ENCODE data around the gene CCR4.
"Not testable (repeated sequence)": the region's sequence is repeated elsewhere in the genome, so short reads cannot be mapped to it uniquely, and the experiment has no call there.

CCR4 gene

DNA sequence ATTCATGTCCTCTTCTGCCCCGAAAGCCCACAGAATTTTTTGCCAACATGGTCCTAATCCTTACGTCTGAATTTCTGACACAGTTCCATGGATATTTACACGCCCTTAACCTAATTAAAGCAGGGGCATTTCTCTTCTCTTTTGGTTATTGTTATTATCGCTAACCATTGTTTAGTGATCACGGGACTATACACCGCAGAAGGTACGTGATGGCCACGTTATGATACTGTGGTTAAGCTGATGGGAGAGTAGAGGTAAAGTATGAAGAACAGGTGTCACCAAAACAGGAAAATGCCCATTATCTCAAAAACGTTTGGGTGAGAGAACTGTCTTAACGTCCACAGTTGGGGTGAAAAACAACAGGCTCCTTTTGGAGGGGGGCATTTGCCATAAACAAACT lies 26.4 kb downstream of the CCR4 start:
- DNase-seq (ENCODE audit: extremely low read depth, low read depth) = no peak
- TF ChIP-seq, protein P1, sequence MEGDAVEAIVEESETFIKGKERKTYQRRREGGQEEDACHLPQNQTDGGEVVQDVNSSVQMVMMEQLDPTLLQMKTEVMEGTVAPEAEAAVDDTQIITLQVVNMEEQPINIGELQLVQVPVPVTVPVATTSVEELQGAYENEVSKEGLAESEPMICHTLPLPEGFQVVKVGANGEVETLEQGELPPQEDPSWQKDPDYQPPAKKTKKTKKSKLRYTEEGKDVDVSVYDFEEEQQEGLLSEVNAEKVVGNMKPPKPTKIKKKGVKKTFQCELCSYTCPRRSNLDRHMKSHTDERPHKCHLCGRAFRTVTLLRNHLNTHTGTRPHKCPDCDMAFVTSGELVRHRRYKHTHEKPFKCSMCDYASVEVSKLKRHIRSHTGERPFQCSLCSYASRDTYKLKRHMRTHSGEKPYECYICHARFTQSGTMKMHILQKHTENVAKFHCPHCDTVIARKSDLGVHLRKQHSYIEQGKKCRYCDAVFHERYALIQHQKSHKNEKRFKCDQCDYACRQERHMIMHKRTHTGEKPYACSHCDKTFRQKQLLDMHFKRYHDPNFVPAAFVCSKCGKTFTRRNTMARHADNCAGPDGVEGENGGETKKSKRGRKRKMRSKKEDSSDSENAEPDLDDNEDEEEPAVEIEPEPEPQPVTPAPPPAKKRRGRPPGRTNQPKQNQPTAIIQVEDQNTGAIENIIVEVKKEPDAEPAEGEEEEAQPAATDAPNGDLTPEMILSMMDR (IDR thresholded peaks at IDR 0.05; ENCODE audit: low read depth, low read length) = no peak

DNA sequence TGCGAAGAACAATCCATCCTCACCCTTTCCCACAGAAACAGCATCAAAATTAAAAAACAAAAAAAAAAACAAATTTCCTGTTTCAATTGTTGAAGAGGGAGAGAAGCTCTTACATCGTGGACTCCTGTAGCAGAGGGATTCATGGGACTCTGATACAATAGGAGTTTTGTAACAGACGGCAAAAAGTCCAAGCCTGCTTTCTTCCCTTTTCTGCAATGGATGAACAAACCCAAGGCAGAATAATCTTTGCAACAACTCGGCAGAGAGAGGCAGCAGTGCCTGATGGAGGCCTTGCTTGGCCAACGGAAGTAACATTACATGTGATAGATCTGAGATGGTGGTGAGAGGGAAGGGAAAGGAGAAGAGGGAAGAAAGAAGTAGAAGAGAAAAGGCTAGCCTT lies 26.9 kb downstream of the CCR4 start:
- TF ChIP-seq, protein P1 (IDR thresholded peaks at IDR 0.05; ENCODE audit: low read depth, low read length) = no peak
- no peak for DNase-seq (ENCODE audit: extremely low read depth, low read depth)

DNA sequence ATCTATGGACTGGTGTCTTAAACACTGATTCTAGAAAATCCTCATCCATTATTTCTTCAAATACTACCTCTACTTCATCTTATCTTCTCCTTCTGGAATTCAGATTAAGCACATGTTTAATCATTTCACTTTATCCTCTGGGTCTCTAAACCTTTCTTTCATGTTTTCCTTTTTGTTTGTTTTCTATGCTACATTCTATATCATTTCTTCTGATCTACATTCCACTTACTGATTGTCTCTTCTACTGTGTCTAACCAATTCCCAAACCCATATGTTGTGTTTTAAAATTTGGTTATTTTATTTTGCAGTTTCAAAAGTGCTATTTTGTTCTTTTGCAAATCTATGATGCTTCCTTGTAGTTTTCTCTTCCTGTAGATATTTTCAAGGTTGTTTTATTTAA lies 31.7 kb downstream of the CCR4 start:
- DNase-seq (ENCODE audit: extremely low read depth, low read depth) = no peak

DNA sequence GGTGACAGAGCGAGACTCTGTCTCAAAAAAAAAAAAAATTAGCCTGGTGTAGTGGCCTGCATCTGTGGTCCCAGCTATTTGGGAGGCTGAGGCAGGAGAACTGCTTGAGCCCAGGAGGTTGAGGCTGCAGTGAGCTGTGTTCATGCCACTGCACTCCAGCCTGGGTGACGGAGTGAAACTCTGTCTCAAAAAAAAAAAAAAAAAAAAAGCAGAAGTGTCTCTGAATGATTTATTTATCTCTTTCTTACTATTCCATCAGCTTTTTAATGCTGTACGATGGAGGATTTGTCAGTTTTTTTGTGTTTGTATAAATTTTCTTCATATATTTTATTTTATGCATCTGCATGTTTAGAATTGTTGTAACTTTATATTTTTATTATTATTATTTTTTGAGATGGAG lies 33.5 kb downstream of the CCR4 start:
- DNase-seq (ENCODE audit: extremely low read depth, low read depth) = not testable (repeated sequence)

More for the DNA sequence above, 31.7 kb downstream of the CCR4 start:
- TF ChIP-seq, protein P1 (IDR thresholded peaks at IDR 0.05; ENCODE audit: low read depth, low read length) = no peak

DNA sequence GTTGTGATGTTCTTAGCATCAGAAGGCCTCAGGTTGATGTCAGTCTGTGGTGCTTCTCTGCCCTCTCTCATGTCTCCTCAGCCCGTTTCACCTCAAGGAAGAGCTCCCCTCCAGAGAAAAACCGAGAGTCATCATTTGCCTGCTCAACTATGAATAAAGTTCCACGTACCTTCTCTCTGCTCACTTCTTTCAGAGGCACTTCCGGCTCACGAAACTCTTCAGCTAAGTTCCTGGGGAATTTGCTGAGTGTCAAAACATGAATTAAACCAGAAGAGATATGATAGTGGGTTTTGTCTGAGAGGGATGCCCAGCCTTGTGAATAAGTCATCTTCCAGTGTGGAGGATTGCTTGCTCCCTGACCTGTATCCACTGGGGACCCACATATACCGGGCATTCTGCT lies 37.7 kb downstream of the CCR4 start:
- no peak for DNase-seq (ENCODE audit: extremely low read depth, low read depth)
- TF ChIP-seq, protein P1 (IDR thresholded peaks at IDR 0.05; ENCODE audit: low read depth, low read length) = no peak

DNA sequence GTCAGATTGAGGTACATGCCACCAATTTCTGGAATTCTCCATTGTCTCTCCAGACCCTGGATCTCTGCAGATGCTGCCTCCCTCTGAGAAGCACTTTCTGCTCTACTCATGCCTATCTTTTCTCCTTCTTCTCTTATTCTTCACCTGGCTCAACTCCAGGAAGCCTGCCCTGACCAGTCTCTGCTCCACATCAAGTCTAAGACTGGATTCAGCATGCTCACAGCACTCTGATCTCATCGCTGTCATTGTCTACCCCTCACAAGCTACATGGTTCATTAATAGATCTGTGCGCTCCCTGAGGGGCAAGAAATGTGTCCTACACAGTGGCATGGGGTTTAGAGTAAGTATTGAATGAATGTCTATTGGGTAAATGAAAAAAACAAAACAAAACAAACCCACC lies 38.7 kb downstream of the CCR4 start:
- TF ChIP-seq, protein P1 (IDR thresholded peaks at IDR 0.05; ENCODE audit: low read depth, low read length) = no peak
- no peak for DNase-seq (ENCODE audit: extremely low read depth, low read depth)

DNA sequence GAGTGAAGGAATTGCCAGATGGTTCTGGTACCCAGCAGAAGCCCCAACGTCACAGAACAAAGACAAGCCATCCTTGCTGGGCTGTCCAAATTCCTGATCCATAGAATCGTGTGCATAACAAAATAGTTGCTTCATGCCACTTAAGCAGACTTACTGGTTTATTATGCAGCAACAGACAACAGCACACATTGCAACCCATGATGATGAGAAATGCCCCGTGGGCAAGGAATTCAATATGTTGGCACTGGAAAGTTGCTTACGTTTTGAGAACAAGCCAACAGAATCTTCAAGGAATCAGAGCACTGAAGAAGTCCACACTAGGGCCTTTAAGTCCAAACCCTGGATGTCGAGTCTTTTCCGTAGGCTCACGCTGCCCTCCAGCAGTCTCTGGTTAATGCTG lies 40.3 kb downstream of the CCR4 start:
- TF ChIP-seq, protein P1 (IDR thresholded peaks at IDR 0.05; ENCODE audit: low read depth, low read length) = no peak
- no peak for DNase-seq (ENCODE audit: extremely low read depth, low read depth)

DNA sequence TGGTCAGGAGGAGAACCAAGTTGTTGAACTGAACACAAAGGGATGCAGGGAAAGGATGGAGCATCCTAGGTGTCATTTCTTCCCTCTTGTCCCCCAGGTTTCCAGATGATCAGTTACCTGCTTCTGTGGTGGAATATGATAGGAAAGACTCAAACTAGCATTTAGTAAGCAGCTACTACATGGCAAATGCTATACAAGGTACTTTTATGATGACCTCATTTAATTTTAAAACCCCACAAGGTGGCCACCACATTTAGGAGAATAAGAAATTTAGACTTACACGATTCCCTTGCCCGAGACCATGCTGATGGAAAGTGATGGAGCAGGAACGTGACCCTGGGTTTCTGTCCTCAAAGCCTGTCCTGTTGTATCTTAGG lies 40.9 kb downstream of the CCR4 start:
- DNase-seq (ENCODE audit: extremely low read depth, low read depth) = no peak
- TF ChIP-seq, protein P1 (IDR thresholded peaks at IDR 0.05; ENCODE audit: low read depth, low read length) = no peak
